GM23338 (cell line): Measurements from ENCODE around the gene FOXP1. TPM values are rescaled to one million over a fixed set of nuclear protein-coding genes. Genes with fewer than 3 reads are reported as not detected.

Experiments used
- ATAC-seq: fragments of 200-7000 bp; cut with Tn5 transposase; 3 replicates; pipeline ENCODE4 v1.9.1; 2020
- DNase-seq: peaks from one replicate; pipeline ENCODE4 v3.0.0-alpha.2; 2015; ENCODE audit warnings: low spot score
- H2AFZ ChIP-seq: fragments of 200-600 bp; sonication (generic); 2 replicates; pipeline ENCODE4 v1.8.0; 2016; ENCODE audit warnings: antibody characterized with exemption, mild to moderate bottlenecking, moderate library complexity
- H3F3A ChIP-seq: fragments of 200-600 bp; sonication (generic); replicated peaks from 2 replicates; pipeline ENCODE4 v1.8.0; 2017; ENCODE audit warnings: antibody characterized with exemption, mixed run types, low read depth
- H3K27ac ChIP-seq: fragments of 200-600 bp; sonication (generic); 2 replicates; pipeline ENCODE4 v1.6.1; 2016; ENCODE audit warnings: low read depth
- H3K27me3 ChIP-seq: fragments of 200-600 bp; sonication (generic); 2 replicates; pipeline ENCODE4 v1.8.0; 2016; ENCODE audit warnings: mild to moderate bottlenecking, mixed run types, moderate library complexity; ENCODE audit not compliant: insufficient read depth
- H3K36me3 ChIP-seq: fragments of 200-600 bp; sonication (generic); 2 replicates; pipeline ENCODE4 v1.8.0; 2016; ENCODE audit warnings: mild to moderate bottlenecking; ENCODE audit not compliant: insufficient read depth
- H3K4me1 ChIP-seq: fragments of 200-600 bp; sonication (generic); 2 replicates; pipeline ENCODE4 v1.8.0; 2016; ENCODE audit warnings: mild to moderate bottlenecking, moderate library complexity; ENCODE audit not compliant: insufficient read depth
- H3K4me2 ChIP-seq: fragments of 200-600 bp; sonication (generic); 2 replicates; pipeline ENCODE4 v1.7.1; 2017; ENCODE audit warnings: mixed run types
- H3K4me3 ChIP-seq: fragments of 200-600 bp; sonication (generic); 2 replicates; pipeline ENCODE4 v1.6.1; 2016; ENCODE audit warnings: mixed run types
- H3K79me2 ChIP-seq: fragments of 200-600 bp; sonication (generic); replicated peaks from 2 replicates; pipeline ENCODE4 v1.8.0; 2017; ENCODE audit warnings: mild to moderate bottlenecking; ENCODE audit not compliant: insufficient read depth
- H3K9me2 ChIP-seq: fragments of 200-600 bp; sonication (generic); 2 replicates; pipeline ENCODE4 v1.8.0; 2017; ENCODE audit not compliant: insufficient read depth
- H4K20me1 ChIP-seq: fragments of 200-600 bp; sonication (generic); replicated peaks from 2 replicates; pipeline ENCODE4 v1.8.0; 2017; ENCODE audit warnings: mild to moderate bottlenecking; ENCODE audit not compliant: insufficient read depth
- H3K27ac Mint-ChIP-seq: 2 replicates; pipeline ENCODE4 v1.8.0; 2020; ENCODE audit warnings: inconsistent platforms, mild to moderate bottlenecking, moderate library complexity, mixed read lengths
- H3K27me3 Mint-ChIP-seq: 3 replicates; pipeline ENCODE4 v1.8.0; 2022; ENCODE audit warnings: low read depth, mild to moderate bottlenecking, moderate library complexity, mixed read lengths, inconsistent platforms; ENCODE audit not compliant: insufficient read depth, poor library complexity
- H3K36me3 Mint-ChIP-seq: 3 replicates; pipeline ENCODE4 v1.8.0; 2021; ENCODE audit warnings: low read depth, mild to moderate bottlenecking, inconsistent platforms, moderate library complexity, mixed read lengths
- H3K4me1 Mint-ChIP-seq: 3 replicates; pipeline ENCODE4 v1.8.0; 2020; ENCODE audit warnings: mild to moderate bottlenecking, inconsistent platforms, mixed read lengths
- H3K4me3 Mint-ChIP-seq: 3 replicates; pipeline ENCODE4 v1.8.0; 2021; ENCODE audit warnings: moderate library complexity, mild to moderate bottlenecking, inconsistent platforms, mixed read lengths
- H3K9me3 Mint-ChIP-seq: 3 replicates; pipeline ENCODE4 v1.8.0; 2020; ENCODE audit warnings: moderate library complexity, mild to moderate bottlenecking, inconsistent platforms, mixed read lengths
- CREB1 ChIP-seq: fragments of 250-450 bp; sonication (Bioruptor Pico); IDR thresholded peaks from 2 replicates; pipeline ENCODE4 v1.5.0; 2020; ENCODE audit warnings: low read depth, mild to moderate bottlenecking, moderate library complexity
- ETS1 ChIP-seq: IDR thresholded peaks from 2 replicates; pipeline ENCODE4 v1.6.1; 2016; ENCODE audit warnings: antibody characterized with exemption
- EZH2 ChIP-seq: fragments of 200-600 bp; sonication (generic); IDR thresholded peaks from one replicate; pipeline ENCODE4 v1.8.0; 2017; ENCODE audit warnings: antibody characterized with exemption, mild to moderate bottlenecking, low read depth; ENCODE audit not compliant: unreplicated experiment
- EZH2phosphoT487 ChIP-seq: fragments of 200-600 bp; sonication (generic); IDR thresholded peaks from one replicate; pipeline ENCODE4 v1.8.1; 2018; ENCODE audit warnings: antibody characterized with exemption; ENCODE audit not compliant: unreplicated experiment
- JUNB ChIP-seq: IDR thresholded peaks from one replicate; pipeline ENCODE4 v1.6.1; 2016; ENCODE audit warnings: antibody characterized with exemption; ENCODE audit not compliant: unreplicated experiment
- NANOG ChIP-seq: IDR thresholded peaks from 2 replicates; pipeline ENCODE4 v1.6.1; 2016; ENCODE audit warnings: antibody characterized with exemption, borderline replicate concordance
- POLR2AphosphoS5 ChIP-seq: IDR thresholded peaks from 2 replicates; pipeline ENCODE4 v1.6.1; 2016; ENCODE audit warnings: antibody characterized with exemption, low read depth
- STAT1 ChIP-seq: IDR thresholded peaks from one replicate; pipeline ENCODE4 v1.6.1; 2016; ENCODE audit warnings: antibody characterized with exemption; ENCODE audit not compliant: unreplicated experiment
- ZNF114 ChIP-seq: fragments of 250-450 bp; sonication (Bioruptor Pico); IDR thresholded peaks from 2 replicates; pipeline ENCODE4 v1.5.0; 2020; ENCODE audit warnings: mild to moderate bottlenecking, moderate library complexity
- ZNF331 ChIP-seq: fragments of 250-450 bp; sonication (Bioruptor Pico); IDR thresholded peaks from 2 replicates; pipeline ENCODE4 v1.5.0; 2020; ENCODE audit warnings: low read depth, mild to moderate bottlenecking, moderate library complexity
- ZNF462 ChIP-seq: fragments of 250-450 bp; sonication (Bioruptor Pico); IDR thresholded peaks from 2 replicates; pipeline ENCODE4 v1.5.0; 2020; ENCODE audit warnings: mild to moderate bottlenecking, moderate library complexity
- polyA plus RNA-seq: library from polyadenylated mRNA; unstranded; fragments of >200 nt; fragmentation: Nextera tagmentation; extraction: Ambion mirVana; gene quantifications from 2 replicates; pipeline ENCODE4 v1.2.1, GENCODE V29; 2016
- total RNA-seq: library from RNA; depleted of rRNA; stranded (reverse); fragments of >200 nt; shearing (Covaris generic); gene quantifications from 2 replicates; pipeline ENCODE4 v1.2.3, GENCODE V29; 2014
- TF ChIP-seq, protein P1 (sequence below), 2 experiments: fragments of 200-600 bp in 1 of 2; sonication (generic) in 1 of 2; conservative IDR thresholded peaks; 2 replicates each; pipeline versions ENCODE4 v1.5.1 to v1.6.1; 2016 to 2017; ENCODE audit warnings: antibody characterized with exemption in 2 of 2, low read depth in 2 of 2, mild to moderate bottlenecking in 2 of 2, moderate library complexity in 1 of 2
- TF ChIP-seq, protein P2 (sequence below): IDR thresholded peaks from one replicate; pipeline ENCODE4 v1.6.1; 2018; ENCODE audit warnings: antibody characterized with exemption; ENCODE audit not compliant: unreplicated experiment

The FOXP1 gene
- total and polyA plus RNA-seq, 2 experiments from 2014 or later: 32.9 to 35.5 TPM

DNA sequence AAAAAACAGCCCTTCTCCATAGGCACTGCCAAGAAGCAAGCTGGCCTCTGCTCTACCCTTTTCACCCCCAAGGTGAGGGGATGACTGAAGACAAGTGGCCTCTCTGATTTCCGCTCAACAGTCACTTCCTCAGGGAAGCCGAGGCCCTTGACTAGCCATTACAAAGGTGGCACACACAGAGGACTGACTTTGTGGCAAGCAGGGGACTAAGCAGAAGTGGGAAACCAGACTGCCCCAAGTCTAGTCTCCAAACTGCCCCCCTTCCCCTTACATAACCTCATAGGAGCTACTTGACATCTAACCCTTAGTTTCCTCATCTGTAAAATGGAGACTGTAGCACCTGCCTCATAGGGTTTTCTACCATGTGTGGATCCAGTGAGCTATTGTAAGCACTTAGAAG is 118.9 kb downstream of the FOXP1 start:
- Histone ChIP-seq H3F3A (no peaks in the 10 kb centered on the region), H3K4me1 (peaks cover 29% of the 10 kb centered on the region), H3K4me2 (no peak overlapping the region), H2AFZ (no peak overlapping the region), H3K79me2 (no peaks in the 10 kb centered on the region), H3K36me3 (no peaks in the 10 kb centered on the region), H3K9me2 (no peaks in the 10 kb centered on the region), H4K20me1 (no peaks in the 10 kb centered on the region), H3K27ac (no peak overlapping the region), H3K4me3 (no peak overlapping the region), H3K27me3 (no peaks in the 10 kb centered on the region)
- ATAC-seq (no peak), DNase-seq (no peak)
- TF ChIP-seq CREB1 (CRISPR knock-in tag) (no peak), STAT1 (no peak), ZNF462 (CRISPR knock-in tag) (no peak), EZH2 (no peak), ETS1 (no peak), NANOG (no peak), ZNF331 (CRISPR knock-in tag) (no peak), POLR2AphosphoS5 (no peak), JUNB (no peak), ZNF114 (no peak), EZH2phosphoT487 (no peak)
- TF ChIP-seq, protein P1, sequence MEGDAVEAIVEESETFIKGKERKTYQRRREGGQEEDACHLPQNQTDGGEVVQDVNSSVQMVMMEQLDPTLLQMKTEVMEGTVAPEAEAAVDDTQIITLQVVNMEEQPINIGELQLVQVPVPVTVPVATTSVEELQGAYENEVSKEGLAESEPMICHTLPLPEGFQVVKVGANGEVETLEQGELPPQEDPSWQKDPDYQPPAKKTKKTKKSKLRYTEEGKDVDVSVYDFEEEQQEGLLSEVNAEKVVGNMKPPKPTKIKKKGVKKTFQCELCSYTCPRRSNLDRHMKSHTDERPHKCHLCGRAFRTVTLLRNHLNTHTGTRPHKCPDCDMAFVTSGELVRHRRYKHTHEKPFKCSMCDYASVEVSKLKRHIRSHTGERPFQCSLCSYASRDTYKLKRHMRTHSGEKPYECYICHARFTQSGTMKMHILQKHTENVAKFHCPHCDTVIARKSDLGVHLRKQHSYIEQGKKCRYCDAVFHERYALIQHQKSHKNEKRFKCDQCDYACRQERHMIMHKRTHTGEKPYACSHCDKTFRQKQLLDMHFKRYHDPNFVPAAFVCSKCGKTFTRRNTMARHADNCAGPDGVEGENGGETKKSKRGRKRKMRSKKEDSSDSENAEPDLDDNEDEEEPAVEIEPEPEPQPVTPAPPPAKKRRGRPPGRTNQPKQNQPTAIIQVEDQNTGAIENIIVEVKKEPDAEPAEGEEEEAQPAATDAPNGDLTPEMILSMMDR (conservative IDR thresholded peaks at IDR 0.05; ENCODE audit: low read depth in 2 of 2): no peak
- TF ChIP-seq, protein P2, sequence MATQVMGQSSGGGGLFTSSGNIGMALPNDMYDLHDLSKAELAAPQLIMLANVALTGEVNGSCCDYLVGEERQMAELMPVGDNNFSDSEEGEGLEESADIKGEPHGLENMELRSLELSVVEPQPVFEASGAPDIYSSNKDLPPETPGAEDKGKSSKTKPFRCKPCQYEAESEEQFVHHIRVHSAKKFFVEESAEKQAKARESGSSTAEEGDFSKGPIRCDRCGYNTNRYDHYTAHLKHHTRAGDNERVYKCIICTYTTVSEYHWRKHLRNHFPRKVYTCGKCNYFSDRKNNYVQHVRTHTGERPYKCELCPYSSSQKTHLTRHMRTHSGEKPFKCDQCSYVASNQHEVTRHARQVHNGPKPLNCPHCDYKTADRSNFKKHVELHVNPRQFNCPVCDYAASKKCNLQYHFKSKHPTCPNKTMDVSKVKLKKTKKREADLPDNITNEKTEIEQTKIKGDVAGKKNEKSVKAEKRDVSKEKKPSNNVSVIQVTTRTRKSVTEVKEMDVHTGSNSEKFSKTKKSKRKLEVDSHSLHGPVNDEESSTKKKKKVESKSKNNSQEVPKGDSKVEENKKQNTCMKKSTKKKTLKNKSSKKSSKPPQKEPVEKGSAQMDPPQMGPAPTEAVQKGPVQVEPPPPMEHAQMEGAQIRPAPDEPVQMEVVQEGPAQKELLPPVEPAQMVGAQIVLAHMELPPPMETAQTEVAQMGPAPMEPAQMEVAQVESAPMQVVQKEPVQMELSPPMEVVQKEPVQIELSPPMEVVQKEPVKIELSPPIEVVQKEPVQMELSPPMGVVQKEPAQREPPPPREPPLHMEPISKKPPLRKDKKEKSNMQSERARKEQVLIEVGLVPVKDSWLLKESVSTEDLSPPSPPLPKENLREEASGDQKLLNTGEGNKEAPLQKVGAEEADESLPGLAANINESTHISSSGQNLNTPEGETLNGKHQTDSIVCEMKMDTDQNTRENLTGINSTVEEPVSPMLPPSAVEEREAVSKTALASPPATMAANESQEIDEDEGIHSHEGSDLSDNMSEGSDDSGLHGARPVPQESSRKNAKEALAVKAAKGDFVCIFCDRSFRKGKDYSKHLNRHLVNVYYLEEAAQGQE: no peak
- no peaks in the 10 kb centered on the region; the same call in 2 of the 3 replicates for H3K9me3 Mint-ChIP-seq
- peaks cover 3% of the 10 kb centered on the region for H3K27me3 Mint-ChIP-seq
- peaks cover 31% of the 10 kb centered on the region for H3K4me1 Mint-ChIP-seq
- H3K4me3 Mint-ChIP-seq: no peak overlapping the region
- H3K36me3 Mint-ChIP-seq: no peaks in the 10 kb centered on the region
- H3K27ac Mint-ChIP-seq: no peak overlapping the region
